Choroid plexus epithelial cell (primary cell): Measurements from ENCODE around the gene TOX2.

Experiments
- DNase-seq: peaks from one replicate; pipeline ENCODE4 v3.0.0-alpha.2; 2010; ENCODE audit warnings: low read depth
- H3K4me3 ChIP-seq: 2 replicates; pipeline ENCODE4 v1.5.1; 2011; ENCODE audit warnings: low read depth, mild to moderate bottlenecking, control low read depth, low read length, moderate library complexity
- CTCF ChIP-seq: conservative IDR thresholded peaks from 2 replicates; pipeline ENCODE4 v1.5.1; 2011; ENCODE audit warnings: low read depth, mild to moderate bottlenecking, control low read depth, inconsistent platforms, low read length, moderate library complexity

Gene TOX2

GRCh38 chr20:44031001-44031574 lies 116.4 kb downstream of the TOX2 start:
- no peak for TF ChIP-seq CTCF
- DNase-seq, result no peak
- H3K4me3 ChIP-seq, result no peak overlapping the region

GRCh38 chr20:44031781-44032582 lies 117.3 kb downstream of the TOX2 start:
- TF ChIP-seq CTCF, result no peak
- peak; percentile 16 for DNase-seq
- H3K4me3 ChIP-seq, result no peak overlapping the region

GRCh38 chr20:44032583-44033331 lies 118.1 kb downstream of the TOX2 start:
- no peak overlapping the region for H3K4me3 ChIP-seq
- DNase-seq, result no peak
- no peak for TF ChIP-seq CTCF

GRCh38 chr20:44033344-44033743 lies 118.7 kb downstream of the TOX2 start:
- DNase-seq, result peak; percentile 50
- H3K4me3 ChIP-seq, result no peak overlapping the region
- TF ChIP-seq CTCF, result no peak

- no peak for TF ChIP-seq CTCF
- DNase-seq, result no peak
- H3K4me3 ChIP-seq, result no peak overlapping the region
Measured at GRCh38 chr20:44033873-44034272, 119.2 kb downstream of the TOX2 start.

- no peak overlapping the region for H3K4me3 ChIP-seq
- no peak for TF ChIP-seq CTCF
- DNase-seq, result no peak
Measured at GRCh38 chr20:44034451-44034850, 119.8 kb downstream of the TOX2 start.
